HUES64 (cell line): ENCODE data around the gene CBX2.
"Not testable (repeated sequence)": the region's sequence is repeated elsewhere in the genome, so short reads cannot be mapped to it uniquely, and the experiment has no call there.

Experiments
- H3K27ac ChIP-seq: 2 replicates; pipeline ENCODE4 v1.7.0; 2013; ENCODE audit warnings: low read depth, low read length, inconsistent platforms
- H3K27me3 ChIP-seq: 2 replicates; pipeline ENCODE4 v1.6.1; 2013; ENCODE audit warnings: mild to moderate bottlenecking, low read length; ENCODE audit not compliant: insufficient read depth
- H3K36me3 ChIP-seq: 2 replicates; pipeline ENCODE4 v1.6.1; 2013; ENCODE audit warnings: mild to moderate bottlenecking, low read length; ENCODE audit not compliant: insufficient read depth
- H3K4me1 ChIP-seq: 2 replicates; pipeline ENCODE4 v1.6.1; 2013; ENCODE audit warnings: mild to moderate bottlenecking, low read length, moderate library complexity; ENCODE audit not compliant: insufficient read depth
- H3K4me3 ChIP-seq: 2 replicates; pipeline ENCODE4 v1.5.1; 2013; ENCODE audit warnings: mild to moderate bottlenecking, low read length, moderate library complexity
- H3K9ac ChIP-seq: 2 replicates; pipeline ENCODE4 v1.6.1; 2013; ENCODE audit warnings: mild to moderate bottlenecking, low read depth, low read length
- H3K9me3 ChIP-seq: 2 replicates; pipeline ENCODE4 v1.6.1; 2013; ENCODE audit warnings: low read depth, low read length; ENCODE audit not compliant: insufficient read depth
- WGBS: fragments of 150-250, 120-280 bp; methylation state at CpG from one replicate; pipeline ENCODE4 v1.1.7; 2013; ENCODE audit warnings: missing lambda C conversion rate; 5-methylcytosine and 5-hydroxymethylcytosine counted together

The CBX2 gene

GRCh38 chr17:79745641-79746105 lies 32.3 kb upstream of the CBX2 start:
- Histone ChIP-seq H3K4me1 (peaks cover 13% of the 10 kb centered on the region), H3K9me3 (no peaks in the 10 kb centered on the region), H3K27ac (no peak overlapping the region), H3K4me3 (no peak overlapping the region), H3K36me3 (no peaks in the 10 kb centered on the region), H3K27me3 (peaks cover 70% of the 10 kb centered on the region), H3K9ac (no peak overlapping the region)
- 60% methylated on average over 6 of the region's 6 CpGs for WGBS

GRCh38 chr17:79746889-79747507 lies 30.9 kb upstream of the CBX2 start:
- WGBS = 5% methylated on average over 22 of the region's 22 CpGs
- no peaks in the 10 kb centered on the region for H3K36me3 ChIP-seq
- no peaks in the 10 kb centered on the region for H3K9me3 ChIP-seq
- peak overlapping the region; percentile 8 for H3K4me3 ChIP-seq
- H3K27ac ChIP-seq = no peak overlapping the region
- no peak overlapping the region for H3K9ac ChIP-seq
- H3K27me3 ChIP-seq = peaks cover 69% of the 10 kb centered on the region
- H3K4me1 ChIP-seq = peaks cover 13% of the 10 kb centered on the region

DNA sequence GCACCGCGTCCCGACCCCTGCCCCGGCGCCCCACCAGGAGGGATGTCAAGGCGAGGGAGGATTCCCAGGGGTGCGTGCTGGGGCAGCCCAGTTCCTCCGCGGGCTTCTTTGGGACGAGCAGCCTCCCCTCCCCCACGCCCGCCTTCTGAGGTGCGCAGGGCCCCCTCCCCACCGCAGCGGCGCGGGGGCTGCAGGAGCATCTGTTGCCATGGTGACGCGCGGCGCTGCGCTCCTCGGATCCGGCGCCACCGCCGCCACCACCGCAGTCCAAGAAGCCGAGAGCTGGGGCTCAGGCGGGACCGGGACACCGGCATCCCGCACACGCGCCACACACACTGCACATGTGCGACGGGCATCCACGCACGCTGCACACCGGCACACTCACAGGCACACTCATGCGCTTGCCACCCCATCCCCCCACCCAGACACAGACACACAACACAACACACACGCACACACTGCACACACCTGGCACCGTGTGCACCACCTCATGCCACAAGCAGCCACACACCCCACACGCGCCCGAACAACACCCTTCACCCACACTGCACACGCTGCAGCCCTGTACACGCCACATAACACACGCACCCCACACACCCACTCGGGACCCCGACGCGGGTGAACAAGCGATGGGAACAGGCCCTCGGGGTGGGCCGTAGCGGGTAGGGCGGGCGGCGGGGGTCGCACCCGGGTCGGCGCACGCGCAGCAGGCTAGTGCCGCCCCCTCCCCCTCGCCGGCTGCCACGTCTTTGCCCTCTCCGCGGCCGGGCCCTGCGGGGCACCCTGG lies 30.2 kb upstream of the CBX2 start:
- H3K9ac ChIP-seq = no peak overlapping the region
- 3% methylated on average over 74 of the region's 74 CpGs for WGBS

GRCh38 chr17:79748295-79749099 lies 29.5 kb upstream of the CBX2 start:
- Histone ChIP-seq H3K9ac (no peak overlapping the region), H3K4me3 (peak overlapping the region; percentile 34), H3K27me3 (peaks cover 54% of the 10 kb centered on the region)

More for the DNA sequence above, 30.2 kb upstream of the CBX2 start:
- H3K9me3 ChIP-seq = no peaks in the 10 kb centered on the region
- no peaks in the 10 kb centered on the region for H3K36me3 ChIP-seq
- H3K4me3 ChIP-seq = peak overlapping the region; percentile 34
- H3K27ac ChIP-seq = no peak overlapping the region
- H3K27me3 ChIP-seq = peaks cover 62% of the 10 kb centered on the region
- peaks cover 13% of the 10 kb centered on the region for H3K4me1 ChIP-seq

GRCh38 chr17:79749156-79749815 lies 28.7 kb upstream of the CBX2 start:
- Histone ChIP-seq H3K4me1 (peaks cover 13% of the 10 kb centered on the region), H3K9ac (no peak overlapping the region), H3K27me3 (peaks cover 49% of the 10 kb centered on the region), H3K9me3 (no peaks in the 10 kb centered on the region), H3K4me3 (no peak overlapping the region), H3K27ac (no peak overlapping the region), H3K36me3 (no peaks in the 10 kb centered on the region)
- WGBS = 33% methylated on average over 3 of the region's 3 CpGs

More at GRCh38 chr17:79748295-79749099, 29.5 kb upstream of the CBX2 start:
- peaks cover 13% of the 10 kb centered on the region for H3K4me1 ChIP-seq
- H3K27ac ChIP-seq = no peak overlapping the region
- no peaks in the 10 kb centered on the region for H3K36me3 ChIP-seq
- 4% methylated on average over 55 of the region's 55 CpGs for WGBS
- H3K9me3 ChIP-seq = no peaks in the 10 kb centered on the region

GRCh38 chr17:79749958-79750357 lies 28.0 kb upstream of the CBX2 start:
- Histone ChIP-seq H3K27ac (no peak overlapping the region), H3K4me3 (no peak overlapping the region), H3K4me1 (peaks cover 13% of the 10 kb centered on the region), H3K9me3 (no peaks in the 10 kb centered on the region), H3K9ac (no peak overlapping the region), H3K27me3 (peaks cover 49% of the 10 kb centered on the region), H3K36me3 (no peaks in the 10 kb centered on the region)
- WGBS = 61% methylated on average over 3 of the region's 3 CpGs

GRCh38 chr17:79750650-79751545 lies 27.1 kb upstream of the CBX2 start:
- no peaks in the 10 kb centered on the region for H3K36me3 ChIP-seq
- no peaks in the 10 kb centered on the region for H3K9me3 ChIP-seq
- peaks cover 49% of the 10 kb centered on the region for H3K27me3 ChIP-seq
- WGBS = 91% methylated on average over 11 of the region's 13 CpGs
- H3K4me3 ChIP-seq = no peak overlapping the region
- no peak overlapping the region for H3K9ac ChIP-seq
- H3K4me1 ChIP-seq = peaks cover 13% of the 10 kb centered on the region
- H3K27ac ChIP-seq = no peak overlapping the region

- no peaks in the 10 kb centered on the region for H3K9me3 ChIP-seq
- no peak overlapping the region for H3K4me3 ChIP-seq
- peaks cover 37% of the 10 kb centered on the region for H3K27me3 ChIP-seq
- peaks cover 6% of the 10 kb centered on the region; the same call in 1 of the 2 replicates for H3K4me1 ChIP-seq
- H3K36me3 ChIP-seq = no peaks in the 10 kb centered on the region
- H3K27ac ChIP-seq = no peak overlapping the region
- WGBS = 92% methylated on average over 13 of the region's 13 CpGs
- H3K9ac ChIP-seq = no peak overlapping the region
Measured at GRCh38 chr17:79752175-79752574, 25.8 kb upstream of the CBX2 start.

DNA sequence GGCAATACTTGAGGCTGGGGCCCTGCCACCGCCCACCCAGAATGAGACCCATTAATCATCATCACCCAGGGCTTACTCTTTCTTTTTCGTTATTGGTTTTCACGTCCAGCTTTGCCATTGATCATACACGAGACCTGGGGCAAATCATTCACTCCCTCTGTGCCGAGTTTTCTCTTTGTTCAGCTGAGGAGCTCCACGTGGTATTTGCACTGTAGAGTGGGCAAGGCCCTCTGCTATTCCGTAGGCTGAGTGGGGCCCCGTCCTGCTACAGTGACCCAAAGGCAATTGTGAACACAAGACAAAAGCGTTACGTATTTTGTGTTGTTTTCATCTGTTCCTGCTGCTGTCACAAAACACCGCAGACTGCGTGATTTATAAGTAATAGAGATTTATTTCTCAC lies 23.6 kb upstream of the CBX2 start:
- no peak overlapping the region for H3K27ac ChIP-seq
- H3K4me3 ChIP-seq = no peak overlapping the region
- no peaks in the 10 kb centered on the region for H3K4me1 ChIP-seq
- no peaks in the 10 kb centered on the region for H3K9me3 ChIP-seq
- H3K9ac ChIP-seq = no peak overlapping the region
- no peaks in the 10 kb centered on the region for H3K36me3 ChIP-seq
- H3K27me3 ChIP-seq = peaks cover 15% of the 10 kb centered on the region
- 87% methylated on average over 12 of the region's 12 CpGs for WGBS

DNA sequence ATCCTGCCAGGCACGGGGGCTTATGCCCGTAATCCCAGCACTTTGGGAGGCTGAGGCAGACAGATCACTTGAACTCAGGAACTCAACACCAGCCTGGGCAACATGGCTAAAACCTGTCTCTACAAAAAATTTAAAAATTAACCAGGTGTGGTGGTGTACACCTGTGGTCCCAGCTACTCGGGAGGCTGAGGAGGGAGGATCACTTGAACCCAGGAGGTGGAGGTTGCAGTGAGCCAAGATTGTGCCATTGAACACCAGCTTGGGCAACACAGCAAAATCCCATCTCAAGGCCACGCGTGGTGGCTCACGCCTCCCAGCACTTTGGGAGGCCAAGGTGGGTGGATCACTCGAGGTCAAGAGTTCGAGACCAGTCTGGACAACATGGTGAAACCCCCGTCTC lies 23.0 kb upstream of the CBX2 start:
- H3K4me3 ChIP-seq, H3K27ac ChIP-seq, H3K9ac ChIP-seq, H3K9me3 ChIP-seq, H3K4me1 ChIP-seq, H3K36me3 ChIP-seq: not testable (repeated sequence)
- peaks cover 10% of the 10 kb centered on the region for H3K27me3 ChIP-seq
- WGBS = 92% methylated on average over 9 of the region's 9 CpGs
